Osteoblast (primary cell): Measurements from ENCODE around the gene TRIP4. TPM values are rescaled to one million over a fixed set of nuclear protein-coding genes. Genes with fewer than 3 reads are reported as not detected.
"Not testable (repeated sequence)": the region's sequence is repeated elsewhere in the genome, so short reads cannot be mapped to it uniquely, and the experiment has no call there.

Experiments
- DNase-seq: peaks from one replicate; pipeline ENCODE4 v3.0.0; 2011; ENCODE audit warnings: low spot score, mixed read lengths; ENCODE audit not compliant: insufficient read length; ENCODE audit errors: missing footprints
- H2AFZ ChIP-seq: 2 replicates; pipeline ENCODE4 v1.6.0; 2011; ENCODE audit warnings: mild to moderate bottlenecking, low read length
- H3K27ac ChIP-seq: 2 replicates; pipeline ENCODE4 v1.5.1; 2011; ENCODE audit warnings: mild to moderate bottlenecking, low read depth, low read length, moderate library complexity
- H3K27me3 ChIP-seq: 2 replicates; pipeline ENCODE4 v1.6.0; 2012; ENCODE audit warnings: mild to moderate bottlenecking, control low read depth, inconsistent platforms, low read length, moderate library complexity; ENCODE audit not compliant: insufficient read depth
- H3K36me3 ChIP-seq: 2 replicates; pipeline ENCODE4 v1.5.1; 2011; ENCODE audit warnings: mild to moderate bottlenecking, low read length, control low read depth, moderate library complexity; ENCODE audit not compliant: insufficient read depth
- H3K4me1 ChIP-seq: 2 replicates; pipeline ENCODE4 v1.5.1; 2011; ENCODE audit warnings: mild to moderate bottlenecking, low read length, control low read depth, moderate library complexity; ENCODE audit not compliant: insufficient read depth
- H3K4me2 ChIP-seq: 2 replicates; pipeline ENCODE4 v1.6.0; 2011; ENCODE audit warnings: mild to moderate bottlenecking, low read length; ENCODE audit not compliant: insufficient read depth
- H3K4me3 ChIP-seq: fragments of 200-600 bp; sonication (generic); 3 replicates; pipeline ENCODE4 v1.5.1; 2012; ENCODE audit warnings: mild to moderate bottlenecking, low read length, inconsistent platforms; ENCODE audit not compliant: insufficient read depth
- H3K79me2 ChIP-seq: 2 replicates; pipeline ENCODE4 v1.6.0; 2012; ENCODE audit warnings: mild to moderate bottlenecking, low read length, control low read depth, inconsistent platforms; ENCODE audit not compliant: insufficient read depth
- H3K9me3 ChIP-seq: 2 replicates; pipeline ENCODE4 v1.5.1; 2011; ENCODE audit warnings: low read depth, low read length, control low read depth
- H4K20me1 ChIP-seq: 2 replicates; pipeline ENCODE4 v1.6.0; 2012; ENCODE audit warnings: mild to moderate bottlenecking, low read length, control low read depth; ENCODE audit not compliant: insufficient read depth
- CTCF ChIP-seq: IDR thresholded peaks from 2 replicates; pipeline ENCODE4 v1.5.1; 2011; ENCODE audit warnings: mild to moderate bottlenecking, low read depth, low read length, moderate library complexity; ENCODE audit errors: extremely low read depth
- total RNA-seq: library from RNA; depleted of rRNA; stranded (reverse); fragments of >200 nt; gene quantifications from 2 replicates; pipeline ENCODE4 v1.2.3, GENCODE V29; 2012

TRIP4 gene
- total RNA-seq, 1 donor: 10.9 TPM

GRCh38 chr15:64343841-64344240, 43.8 kb upstream of the TRIP4 start:
- peaks cover 78% of the 10 kb centered on the region for H3K79me2 ChIP-seq
- H2AFZ ChIP-seq: no peak overlapping the region
- peaks cover 19% of the 10 kb centered on the region for H3K4me1 ChIP-seq
- H4K20me1 ChIP-seq: peaks cover 6% of the 10 kb centered on the region
- no peak for TF ChIP-seq CTCF
- H3K36me3 ChIP-seq: peaks cover 9% of the 10 kb centered on the region
- H3K4me3 ChIP-seq: no peak overlapping the region
- no peak overlapping the region for H3K27ac ChIP-seq
- no peaks in the 10 kb centered on the region for H3K27me3 ChIP-seq
- no peak for DNase-seq
- H3K4me2 ChIP-seq: peak overlapping the region; percentile 6
- H3K9me3 ChIP-seq: no peaks in the 10 kb centered on the region

DNA sequence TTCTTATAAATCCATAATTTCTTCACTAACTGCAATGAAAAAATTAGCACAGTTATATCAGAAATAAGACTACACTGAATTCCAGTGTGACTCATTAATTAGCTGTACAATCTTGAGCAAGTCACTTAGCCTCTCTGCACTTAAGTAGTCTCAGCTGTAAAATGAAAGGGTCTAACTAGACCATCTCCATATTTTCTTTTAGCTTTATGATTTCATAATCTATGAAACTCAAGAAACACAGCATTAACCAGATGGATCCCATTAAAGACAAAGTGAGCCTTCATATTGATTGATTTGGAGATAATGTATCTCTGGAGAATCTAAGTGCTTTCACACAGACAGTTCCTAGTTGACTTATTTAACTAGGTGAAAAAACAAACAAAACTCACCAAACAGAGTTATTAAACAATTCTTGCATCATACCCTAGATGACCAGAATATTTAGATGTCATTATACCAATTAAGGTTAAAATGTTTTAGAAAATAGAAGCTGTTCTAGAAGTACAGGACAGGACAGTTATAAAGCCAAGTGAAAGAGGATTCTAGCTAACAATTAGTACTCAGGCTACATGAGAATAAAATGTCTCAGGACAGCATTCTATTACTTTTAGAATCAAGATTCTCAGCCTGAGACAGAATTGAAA, 42.9 kb upstream of the TRIP4 start:
- no peaks in the 10 kb centered on the region for H3K27me3 ChIP-seq
- H3K4me1 ChIP-seq: peaks cover 19% of the 10 kb centered on the region
- no peaks in the 10 kb centered on the region for H3K9me3 ChIP-seq
- H3K79me2 ChIP-seq: peaks cover 79% of the 10 kb centered on the region
- H3K4me3 ChIP-seq: no peak overlapping the region
- peak; percentile 18 for DNase-seq
- H4K20me1 ChIP-seq: peaks cover 14% of the 10 kb centered on the region
- peaks cover 14% of the 10 kb centered on the region for H3K36me3 ChIP-seq
- H3K27ac ChIP-seq: peak overlapping the region; percentile 12
- peak overlapping the region; percentile 6 for H3K4me2 ChIP-seq
- no peak for TF ChIP-seq CTCF
- no peak overlapping the region for H2AFZ ChIP-seq

DNA sequence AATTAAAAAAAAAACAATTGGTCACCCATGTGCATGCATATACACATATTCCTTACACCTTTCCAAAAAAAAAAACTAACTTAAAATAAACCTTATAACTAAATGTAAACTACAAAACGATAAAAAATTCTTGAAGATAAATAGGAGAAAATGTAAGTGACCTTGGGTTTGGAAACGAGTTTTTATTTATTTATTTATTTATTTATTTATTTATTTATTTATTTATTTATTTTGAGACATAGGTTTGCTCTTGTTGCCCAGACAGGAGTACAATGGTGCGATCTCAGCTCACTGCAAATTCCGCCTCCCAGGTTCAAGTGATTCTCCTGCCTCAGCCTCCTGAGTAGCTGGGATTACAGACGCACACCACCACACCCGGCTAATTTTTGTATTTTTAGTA, 41.4 kb upstream of the TRIP4 start:
- H3K9me3 ChIP-seq, H3K27me3 ChIP-seq, H2AFZ ChIP-seq, DNase-seq, H3K27ac ChIP-seq, H3K4me3 ChIP-seq, H3K4me2 ChIP-seq: not testable (repeated sequence)
- H3K4me1 ChIP-seq: peaks cover 20% of the 10 kb centered on the region
- peaks cover 12% of the 10 kb centered on the region for H3K36me3 ChIP-seq
- H3K79me2 ChIP-seq: peaks cover 82% of the 10 kb centered on the region
- peaks cover 17% of the 10 kb centered on the region for H4K20me1 ChIP-seq

- Histone ChIP-seq H3K4me2 (no peak overlapping the region), H3K27ac (no peak overlapping the region), H3K79me2 (peaks cover 82% of the 10 kb centered on the region), H3K36me3 (peaks cover 6% of the 10 kb centered on the region), H4K20me1 (peaks cover 17% of the 10 kb centered on the region), H2AFZ (no peak overlapping the region), H3K27me3 (no peaks in the 10 kb centered on the region), H3K4me1 (peaks cover 22% of the 10 kb centered on the region), H3K4me3 (no peak overlapping the region), H3K9me3 (no peaks in the 10 kb centered on the region)
- no peak for DNase-seq
- no peak for TF ChIP-seq CTCF
Measured at GRCh38 chr15:64348455-64348854, 39.2 kb upstream of the TRIP4 start.
